HepG2 (cell line): Measurements from ENCODE around the gene ATE1. TPM values are rescaled to one million over a fixed set of nuclear protein-coding genes. Genes with fewer than 3 reads are reported as not detected.

Experiments
- AGO2 ChIP-seq: fragments of 200-400 bp; formaldehyde crosslinking; optimal IDR thresholded peaks from 2 replicates; pipeline ENCODE3; 2017; ENCODE audit warnings: mild to moderate bottlenecking, low read depth, low read length, moderate library complexity
- ATRX ChIP-seq: sonication (generic); formaldehyde crosslinking; IDR thresholded peaks from 2 replicates; pipeline ENCODE4 v1.4.0; 2020; ENCODE audit warnings: missing genetic modification reagents, borderline replicate concordance
- CBFB ChIP-seq: sonication (generic); formaldehyde crosslinking; IDR thresholded peaks from 2 replicates; pipeline ENCODE4 v1.4.0; 2020; ENCODE audit warnings: missing genetic modification reagents
- CENPBD1 ChIP-seq: sonication (generic); formaldehyde crosslinking; IDR thresholded peaks from 2 replicates; pipeline ENCODE4 v1.8.0; 2022; ENCODE audit warnings: missing genetic modification reagents, low read depth, mild to moderate bottlenecking, borderline replicate concordance
- CREM ChIP-seq, 2 experiments: sonication (generic) in 1 of 2; formaldehyde crosslinking in 1 of 2; IDR thresholded peaks; 2 replicates each; pipeline versions ENCODE4 v1.4.0 to v1.6.1; 2016 to 2020; ENCODE audit warnings: antibody characterized with exemption in 1 of 2, mild to moderate bottlenecking in 1 of 2, missing genetic modification reagents in 1 of 2
- EED ChIP-seq: sonication (generic); formaldehyde crosslinking; IDR thresholded peaks from 2 replicates; pipeline ENCODE4 v1.5.0; 2020; ENCODE audit warnings: mild to moderate bottlenecking, missing genetic modification reagents
- ELF3 ChIP-seq: IDR thresholded peaks from 2 replicates; pipeline ENCODE4 v1.6.1; 2016; ENCODE audit warnings: missing genetic modification reagents, missing compliant biosample characterization
- ELF4 ChIP-seq: sonication (generic); formaldehyde crosslinking; IDR thresholded peaks from 2 replicates; pipeline ENCODE4 v1.5.0; 2020; ENCODE audit warnings: missing genetic modification reagents, mild to moderate bottlenecking, moderate library complexity, borderline replicate concordance
- FOXJ3 ChIP-seq: sonication (generic); formaldehyde crosslinking; IDR thresholded peaks from 2 replicates; pipeline ENCODE4 v1.4.0; 2020; ENCODE audit warnings: missing genetic modification reagents, mild to moderate bottlenecking, borderline replicate concordance
- HNRNPL ChIP-seq: fragments of 200-400 bp; formaldehyde crosslinking; IDR thresholded peaks from 2 replicates; pipeline ENCODE4 v1.6.1; 2017; ENCODE audit warnings: mild to moderate bottlenecking, low read depth, low read length
- HOXA7 ChIP-seq: sonication (generic); formaldehyde crosslinking; IDR thresholded peaks from 2 replicates; pipeline ENCODE4 v1.8.1; 2022; ENCODE audit warnings: mild to moderate bottlenecking, missing genetic modification reagents, moderate library complexity
- KMT2A ChIP-seq: sonication (generic); formaldehyde crosslinking; IDR thresholded peaks from 2 replicates; pipeline ENCODE4 v1.4.0; 2020; ENCODE audit warnings: missing genetic modification reagents
- MED13 ChIP-seq: sonication (generic); formaldehyde crosslinking; IDR thresholded peaks from 2 replicates; pipeline ENCODE4 v1.5.0; 2020; ENCODE audit warnings: missing genetic modification reagents
- MED8 ChIP-seq: sonication (generic); formaldehyde crosslinking; IDR thresholded peaks from 2 replicates; pipeline ENCODE4 v1.8.1; 2023; ENCODE audit warnings: mild to moderate bottlenecking, missing genetic modification reagents; ENCODE audit not compliant: insufficient replicate concordance
- MTA3 ChIP-seq: sonication (generic); formaldehyde crosslinking; IDR thresholded peaks from 2 replicates; pipeline ENCODE4 v1.4.0; 2020; ENCODE audit warnings: missing genetic modification reagents
- PLSCR1 ChIP-seq: sonication (generic); formaldehyde crosslinking; IDR thresholded peaks from 2 replicates; pipeline ENCODE4 v1.5.0; 2020; ENCODE audit warnings: missing genetic modification reagents, mild to moderate bottlenecking, borderline replicate concordance
- SP2 ChIP-seq: sonication (generic); formaldehyde crosslinking; IDR thresholded peaks from 2 replicates; pipeline ENCODE4 v1.5.1; 2020; ENCODE audit warnings: mild to moderate bottlenecking, missing genetic modification reagents
- ZBTB3 ChIP-seq: sonication (generic); formaldehyde crosslinking; IDR thresholded peaks from 2 replicates; pipeline ENCODE4 v1.4.0; 2020; ENCODE audit warnings: low read depth, mild to moderate bottlenecking, moderate library complexity, missing genetic modification reagents, borderline replicate concordance
- ZBTB33 ChIP-seq: sonication (generic); formaldehyde crosslinking; IDR thresholded peaks from 2 replicates; pipeline ENCODE4 v1.4.0; 2020; ENCODE audit warnings: missing genetic modification reagents
- ZFAT ChIP-seq: sonication (generic); formaldehyde crosslinking; conservative IDR thresholded peaks from 2 replicates; pipeline ENCODE4 v1.8.1; 2023; ENCODE audit warnings: missing genetic modification reagents, inconsistent platforms
- ZFP36L2 ChIP-seq: sonication (generic); formaldehyde crosslinking; IDR thresholded peaks from 2 replicates; pipeline ENCODE4 v1.4.0; 2020; ENCODE audit warnings: missing genetic modification reagents
- ZIK1 ChIP-seq: sonication (generic); formaldehyde crosslinking; IDR thresholded peaks from 2 replicates; pipeline ENCODE4 v1.5.0; 2020; ENCODE audit warnings: mild to moderate bottlenecking, low read depth, missing genetic modification reagents, borderline replicate concordance
- ZMYM3 ChIP-seq: sonication (generic); formaldehyde crosslinking; IDR thresholded peaks from 2 replicates; pipeline ENCODE4 v1.5.1; 2020; ENCODE audit warnings: mild to moderate bottlenecking, missing genetic modification reagents
- ZNF674 ChIP-seq: sonication (generic); formaldehyde crosslinking; IDR thresholded peaks from 2 replicates; pipeline ENCODE4 v1.5.0; 2020; ENCODE audit warnings: low read depth, mild to moderate bottlenecking, missing genetic modification reagents
- ZNF746 ChIP-seq: sonication (generic); formaldehyde crosslinking; IDR thresholded peaks from 2 replicates; pipeline ENCODE4 v1.8.0; 2022; ENCODE audit warnings: mild to moderate bottlenecking, missing genetic modification reagents
- polyA plus RNA-seq, 8 experiments: library from polyadenylated mRNA; depleted of rRNA in 3 of 8; stranded (reverse) in 7 of 8; unstranded in 1 of 8; fragments of >200 nt; fragmentation: Illumina TruSeq in 4 of 8; extraction: Trizol in 4 of 8; gene quantifications; 2 replicates each; pipeline versions ENCODE4 v1.2.1 to v1.2.3, GENCODE V29; 2011 to 2016; ENCODE audit warnings: low read depth in 4 of 8, missing spikeins in 1 of 8, mixed read lengths in 1 of 8; ENCODE audit not compliant: insufficient read depth in 1 of 8
- total RNA-seq, 5 experiments: library from RNA; depleted of rRNA; stranded (reverse); fragments of >200 nt; fragmentation: Illumina TruSeq; extraction: Trizol; gene quantifications; 2 replicates each; pipeline ENCODE4 v1.2.3, GENCODE V29; 2016; ENCODE audit warnings: low read depth in 1 of 5
- TF ChIP-seq, protein P1 (sequence below): sonication (generic); formaldehyde crosslinking; conservative IDR thresholded peaks from 2 replicates; pipeline ENCODE4 v1.4.0; 2020; ENCODE audit warnings: missing genetic modification reagents

Gene ATE1
- total and polyA plus RNA-seq, 2 of the 13 experiments (the other 11 are each of a cell fraction or from before 2014, with no cell fraction given): 17.5 to 42.2 TPM

DNA sequence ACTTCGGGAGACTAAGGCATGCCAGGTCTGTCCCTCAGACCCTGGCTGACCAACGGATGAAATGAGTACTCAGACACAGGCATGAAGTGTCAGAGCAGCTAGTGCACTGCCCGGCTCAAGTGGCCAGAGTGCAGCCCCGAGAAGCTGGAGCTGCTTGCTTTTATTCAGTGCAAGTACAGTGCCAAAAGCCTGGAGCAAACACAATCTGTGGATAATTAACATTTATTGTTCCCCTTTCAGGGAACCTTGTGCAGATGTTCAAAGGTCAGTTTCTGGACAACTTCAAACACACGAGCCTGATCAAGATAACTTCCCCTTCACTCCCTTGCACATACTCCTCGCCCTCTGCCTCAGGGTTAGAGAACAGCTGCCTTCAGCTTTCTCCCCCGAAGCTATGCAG is 7.9 kb upstream of the ATE1 start (continued):
- TF ChIP-seq ZBTB33 (CRISPR knock-in tag): peak; percentile 32; the same call in 1 of the 2 replicates
- TF ChIP-seq ELF4 (CRISPR knock-in tag): no peak
- TF ChIP-seq EED (CRISPR knock-in tag): no peak
- TF ChIP-seq ZNF674 (CRISPR knock-in tag): no peak
- TF ChIP-seq HNRNPL: no peak
- TF ChIP-seq ZNF746 (CRISPR knock-in tag): no peak
- no peak for TF ChIP-seq MTA3 (CRISPR knock-in tag)
- peak; percentile 56; the same call in 1 of the 2 replicates for TF ChIP-seq FOXJ3 (CRISPR knock-in tag)
- TF ChIP-seq, protein P1, sequence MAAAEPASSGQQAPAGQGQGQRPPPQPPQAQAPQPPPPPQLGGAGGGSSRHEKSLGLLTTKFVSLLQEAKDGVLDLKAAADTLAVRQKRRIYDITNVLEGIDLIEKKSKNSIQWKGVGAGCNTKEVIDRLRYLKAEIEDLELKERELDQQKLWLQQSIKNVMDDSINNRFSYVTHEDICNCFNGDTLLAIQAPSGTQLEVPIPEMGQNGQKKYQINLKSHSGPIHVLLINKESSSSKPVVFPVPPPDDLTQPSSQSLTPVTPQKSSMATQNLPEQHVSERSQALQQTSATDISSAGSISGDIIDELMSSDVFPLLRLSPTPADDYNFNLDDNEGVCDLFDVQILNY: no peak
- peak; percentile 78 for TF ChIP-seq ELF3
- TF ChIP-seq CREM (IDR thresholded peaks at IDR 0.05): peak; percentile 69
- no peak for TF ChIP-seq CREM (CRISPR knock-in tag; IDR thresholded peaks at IDR 0.05)
- TF ChIP-seq SP2 (CRISPR knock-in tag): no peak
- 0 out of 2 replicates have a peak, but pooled peaks have one; percentile 30 for TF ChIP-seq ZIK1 (CRISPR knock-in tag)
- TF ChIP-seq ATRX: no peak
- TF ChIP-seq ZFP36L2 (CRISPR knock-in tag): no peak
- no peak for TF ChIP-seq AGO2
- TF ChIP-seq CBFB (CRISPR knock-in tag): no peak
- no peak for TF ChIP-seq MED8 (CRISPR knock-in tag)
- no peak for TF ChIP-seq PLSCR1 (CRISPR knock-in tag)
- peak; percentile 45; the same call in 1 of the 2 replicates for TF ChIP-seq KMT2A (CRISPR knock-in tag)
- TF ChIP-seq ZBTB3 (CRISPR knock-in tag): no peak
- no peak; the same call in 1 of the 2 replicates for TF ChIP-seq MED13
- no peak for TF ChIP-seq ZFAT (CRISPR knock-in tag)
- TF ChIP-seq ZMYM3 (CRISPR knock-in tag): peak; percentile 81; the same call in 1 of the 2 replicates
- no peak for TF ChIP-seq HOXA7 (CRISPR knock-in tag)
- no peak for TF ChIP-seq CENPBD1 (CRISPR knock-in tag)
